Muscle layer of duodenum (tissue), 2 donors: ENCODE results near the gene RFTN1.
"Not testable (repeated sequence)": the region's sequence is repeated elsewhere in the genome, so short reads cannot be mapped to it uniquely, and the experiment has no call there.

Source experiments
- H3K27ac ChIP-seq: one replicate; pipeline ENCODE4 v1.7.0; 2013; ENCODE audit warnings: mild to moderate bottlenecking, low read length
- H3K27me3 ChIP-seq: one replicate; pipeline ENCODE4 v1.7.0; 2013; ENCODE audit warnings: low read depth, mild to moderate bottlenecking, control low read depth, low read length
- H3K36me3 ChIP-seq, 2 donors: one replicate each; pipeline ENCODE4 v1.7.0; 2013; ENCODE audit warnings: low read length in 2 of 2, control low read depth in 1 of 2, mild to moderate bottlenecking in 1 of 2; ENCODE audit not compliant: insufficient read depth in 2 of 2, control insufficient read depth in 1 of 2
- H3K4me1 ChIP-seq, 2 donors: one replicate each; pipeline ENCODE4 v1.7.0; 2013; ENCODE audit warnings: low read length in 2 of 2, mild to moderate bottlenecking in 2 of 2, control low read depth in 1 of 2, moderate library complexity in 1 of 2; ENCODE audit not compliant: insufficient read depth in 2 of 2, control insufficient read depth in 1 of 2
- H3K4me3 ChIP-seq, 2 donors: one replicate each; pipeline ENCODE4 v1.7.0; 2013; ENCODE audit warnings: low read length in 2 of 2, low read depth in 1 of 2, mild to moderate bottlenecking in 1 of 2
- H3K9me3 ChIP-seq, 2 donors: one replicate each; pipeline ENCODE4 v1.7.0; 2013; ENCODE audit warnings: low read length in 2 of 2, control low read depth in 1 of 2, mild to moderate bottlenecking in 1 of 2; ENCODE audit not compliant: control insufficient read depth in 1 of 2
- donor health status: healthy.

Gene RFTN1

DNA sequence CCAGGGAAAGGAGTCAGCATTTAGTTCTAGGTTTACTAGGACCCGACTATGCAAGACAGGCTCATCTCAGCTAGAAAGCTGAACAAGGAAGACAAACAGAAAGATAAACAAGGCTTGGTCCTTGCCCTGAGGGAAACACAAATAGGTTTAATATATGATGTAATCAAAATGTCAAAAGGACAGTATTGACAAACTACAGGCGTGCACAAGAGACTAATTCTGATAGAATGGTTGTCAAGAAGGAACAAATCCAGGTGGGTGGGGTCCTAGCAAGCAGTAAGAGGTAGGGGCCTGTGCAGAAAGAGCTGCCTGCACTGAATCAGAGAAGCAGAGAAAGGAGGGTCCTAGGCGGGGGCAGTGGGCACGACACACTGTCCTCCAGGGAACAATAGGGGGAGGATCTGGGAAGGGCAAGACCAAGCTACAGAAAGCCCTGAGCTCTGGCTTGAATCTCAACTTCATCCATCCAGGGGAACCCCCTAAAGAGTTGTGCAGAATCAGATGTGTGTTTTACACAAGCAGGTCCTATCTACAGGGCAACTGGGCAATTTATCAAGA is 23.4 kb downstream of the RFTN1 start:
- Histone ChIP-seq H3K27me3 (no peaks in the 10 kb centered on the region), H3K4me1 (no peaks in the 10 kb centered on the region), H3K4me3 (no peak overlapping the region), H3K9me3 (no peaks in the 10 kb centered on the region), H3K27ac (no peak overlapping the region), H3K36me3 (peaks cover 13% of the 10 kb centered on the region in 2 donors)

DNA sequence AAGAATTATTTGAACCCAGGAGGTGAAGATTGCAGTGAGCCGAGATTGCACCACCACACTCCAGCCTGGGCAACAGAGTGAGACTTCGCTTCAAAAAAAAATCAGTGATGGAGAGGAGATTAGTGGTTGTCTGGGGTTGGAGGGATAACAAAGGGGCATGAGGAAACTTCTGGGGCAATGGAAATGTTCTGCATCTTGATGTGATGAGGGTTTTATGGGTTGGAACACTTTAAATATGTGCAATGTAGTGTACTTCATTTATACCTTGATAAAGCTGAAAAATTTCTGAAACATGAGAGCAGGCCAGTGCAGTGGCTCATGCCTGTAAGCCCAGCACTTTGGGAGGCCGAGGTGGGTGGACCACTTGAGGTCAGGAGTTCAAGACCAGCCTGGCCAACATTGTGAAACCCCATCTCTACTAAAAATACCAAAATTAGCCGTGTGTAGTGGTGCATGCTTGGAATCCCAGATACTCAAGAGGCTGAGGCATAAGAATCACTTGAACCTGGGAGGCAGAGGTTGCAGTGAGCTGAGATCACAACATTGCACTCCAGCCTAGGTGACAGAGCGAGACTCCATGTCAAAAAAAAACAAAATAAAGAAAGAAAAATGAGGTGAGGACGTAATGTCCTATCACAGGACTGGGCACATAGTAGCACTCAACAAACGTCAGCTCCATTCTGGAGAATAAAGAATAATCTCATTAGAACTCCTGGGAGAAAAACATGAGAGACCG is 24.0 kb downstream of the RFTN1 start:
- H3K36me3 ChIP-seq: peaks cover 13% of the 10 kb centered on the region in 2 donors
- not testable (repeated sequence) for H3K27ac ChIP-seq, H3K9me3 ChIP-seq, H3K4me1 ChIP-seq, H3K27me3 ChIP-seq, H3K4me3 ChIP-seq

DNA sequence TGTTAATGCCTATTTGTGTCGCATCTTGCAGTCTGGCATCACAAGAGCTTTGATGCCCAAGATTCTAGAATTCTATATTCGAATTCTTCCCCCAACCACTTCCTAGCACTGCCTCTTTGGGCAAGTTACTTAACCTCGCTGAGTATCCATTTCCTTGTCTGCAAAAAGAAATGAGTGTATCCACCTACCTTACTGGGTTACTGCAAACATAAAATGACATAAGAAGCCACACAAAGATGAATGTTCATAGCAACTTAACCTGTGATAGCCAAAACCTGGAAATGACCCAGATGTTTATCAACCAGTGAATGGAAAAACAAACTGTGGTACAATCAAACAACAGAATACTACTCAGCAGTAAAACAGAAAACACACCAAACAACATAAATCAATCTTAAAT is 24.9 kb downstream of the RFTN1 start:
- H3K27me3 ChIP-seq: no peaks in the 10 kb centered on the region
- no peak overlapping the region for H3K27ac ChIP-seq
- H3K9me3 ChIP-seq: no peaks in the 10 kb centered on the region
- H3K36me3 ChIP-seq: peaks cover 13% of the 10 kb centered on the region in 2 donors
- H3K4me1 ChIP-seq: no peaks in the 10 kb centered on the region
- H3K4me3 ChIP-seq: no peak overlapping the region

DNA sequence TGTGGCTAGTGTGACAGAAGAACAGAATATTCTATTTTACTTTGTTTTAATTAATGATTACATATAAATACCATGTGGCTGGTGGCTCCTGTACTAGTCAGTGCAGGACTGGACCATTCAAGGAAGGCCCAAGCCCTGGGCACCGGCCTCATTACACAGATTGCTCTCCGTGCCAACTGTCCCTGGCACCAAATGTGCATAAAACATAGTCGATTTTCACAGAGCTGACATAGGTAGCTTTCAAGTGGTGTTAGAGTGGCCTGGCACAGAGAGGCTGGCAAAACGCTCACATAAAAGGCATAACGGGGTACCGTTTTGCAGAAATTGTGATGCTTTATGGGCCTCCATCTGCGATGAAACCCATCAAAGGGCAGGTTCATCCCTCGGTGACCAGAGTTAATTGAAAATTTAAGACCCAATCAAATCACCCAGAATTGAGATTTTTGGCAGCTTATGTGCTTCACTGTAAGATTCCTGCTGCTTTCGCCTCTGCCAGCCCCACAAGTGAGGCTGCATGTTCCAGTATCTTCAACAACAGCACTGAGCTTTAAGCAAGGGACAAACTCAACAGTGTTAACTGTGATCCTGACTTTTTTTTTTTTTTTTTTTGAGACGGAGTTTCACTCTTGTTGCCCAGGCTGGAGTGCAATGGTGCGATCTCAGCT is 25.9 kb downstream of the RFTN1 start:
- H3K27me3 ChIP-seq: no peaks in the 10 kb centered on the region
- no peaks in the 10 kb centered on the region for H3K4me1 ChIP-seq
- H3K36me3 ChIP-seq: peaks cover 10 to 13% of the 10 kb centered on the region in 2 donors
- no peak overlapping the region for H3K27ac ChIP-seq
- H3K4me3 ChIP-seq: no peak overlapping the region
- no peaks in the 10 kb centered on the region for H3K9me3 ChIP-seq

DNA sequence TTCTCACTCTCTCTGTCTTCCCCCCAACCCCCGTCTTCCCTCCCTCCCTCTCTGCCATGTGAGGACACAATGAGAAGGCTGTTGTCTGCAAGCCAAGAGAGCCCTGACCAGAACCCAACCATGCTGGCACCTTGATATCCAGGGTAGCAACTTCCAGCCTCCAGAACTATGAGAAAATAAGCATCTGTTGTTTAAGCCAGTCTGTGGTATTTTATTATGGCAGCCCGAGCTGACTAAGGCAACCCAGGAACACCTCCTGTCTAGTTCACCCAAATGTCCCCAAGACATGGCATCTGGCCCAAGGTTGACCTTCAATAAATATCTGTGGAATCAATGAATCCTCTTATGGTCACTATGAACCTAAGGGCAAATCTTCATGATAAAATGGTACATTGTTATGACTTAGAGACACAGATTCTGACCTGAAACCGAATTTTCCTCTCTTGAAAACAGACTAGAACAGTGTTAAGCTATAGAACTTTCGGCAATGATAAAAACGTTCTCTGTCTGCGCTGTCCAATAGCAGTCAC is 26.5 kb downstream of the RFTN1 start:
- Histone ChIP-seq H3K4me3 (no peak overlapping the region), H3K27ac (no peak overlapping the region), H3K36me3 (peaks cover 4 to 9% of the 10 kb centered on the region in 2 donors), H3K4me1 (peaks cover under 1 to 5% of the 10 kb centered on the region in 2 donors), H3K27me3 (no peaks in the 10 kb centered on the region), H3K9me3 (no peaks in the 10 kb centered on the region)

DNA sequence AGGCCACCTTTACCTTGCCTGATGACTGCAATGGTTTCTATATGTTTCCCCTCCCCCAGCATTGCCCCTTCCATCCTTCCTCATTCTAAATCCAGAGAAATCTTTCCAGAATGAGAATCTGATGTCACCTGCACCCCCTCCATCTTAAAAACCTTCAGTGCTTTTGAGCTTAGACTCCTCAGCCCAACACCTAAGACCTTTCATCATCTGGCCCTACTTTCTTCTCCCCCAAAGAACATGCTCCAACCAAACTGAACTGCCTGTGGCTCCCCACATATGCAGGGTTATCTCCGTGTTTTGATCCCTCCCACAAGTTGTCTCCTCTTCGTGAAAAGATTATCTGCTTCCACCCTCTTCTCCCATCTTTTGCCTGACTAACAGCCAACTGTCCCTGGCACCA is 27.3 kb downstream of the RFTN1 start:
- Histone ChIP-seq H3K27ac (no peak overlapping the region), H3K4me3 (no peak overlapping the region), H3K4me1 (peaks cover 8 to 9% of the 10 kb centered on the region in 2 donors), H3K27me3 (no peaks in the 10 kb centered on the region), H3K9me3 (no peaks in the 10 kb centered on the region), H3K36me3 (peaks cover 0 to under 1% of the 10 kb centered on the region in 2 donors)

DNA sequence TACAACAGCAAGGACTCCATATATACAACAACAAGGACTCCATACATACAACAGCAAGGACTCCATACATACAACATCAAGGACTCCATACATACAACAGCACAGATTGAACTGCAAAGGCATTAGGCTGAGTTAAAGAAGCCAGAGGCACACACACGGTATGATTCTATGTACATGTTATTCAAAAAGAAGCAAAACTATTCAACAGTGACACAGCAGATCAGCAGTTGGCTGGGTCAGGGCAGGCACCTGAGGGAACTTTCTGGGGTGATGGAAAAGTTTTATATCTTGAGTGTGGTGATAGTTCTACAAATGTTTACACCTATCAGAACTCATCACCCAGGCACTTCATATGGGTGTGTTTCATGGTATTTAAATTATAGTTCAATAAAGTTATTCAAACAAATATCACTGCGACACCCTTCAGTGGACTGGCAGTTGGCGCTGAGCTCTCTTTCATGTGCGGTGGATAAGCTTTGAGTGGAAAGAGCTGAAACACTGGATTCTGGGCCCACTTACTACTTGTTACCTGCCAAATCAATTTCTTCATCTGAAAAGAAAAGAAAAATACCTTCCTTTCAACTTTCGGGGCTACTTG is 28.0 kb downstream of the RFTN1 start:
- Histone ChIP-seq H3K4me3 (no peak overlapping the region), H3K27ac (no peak overlapping the region), H3K27me3 (no peaks in the 10 kb centered on the region), H3K4me1 (peaks cover 9 to 14% of the 10 kb centered on the region in 2 donors), H3K9me3 (no peaks in the 10 kb centered on the region), H3K36me3 (no peaks in the 10 kb centered on the region)

DNA sequence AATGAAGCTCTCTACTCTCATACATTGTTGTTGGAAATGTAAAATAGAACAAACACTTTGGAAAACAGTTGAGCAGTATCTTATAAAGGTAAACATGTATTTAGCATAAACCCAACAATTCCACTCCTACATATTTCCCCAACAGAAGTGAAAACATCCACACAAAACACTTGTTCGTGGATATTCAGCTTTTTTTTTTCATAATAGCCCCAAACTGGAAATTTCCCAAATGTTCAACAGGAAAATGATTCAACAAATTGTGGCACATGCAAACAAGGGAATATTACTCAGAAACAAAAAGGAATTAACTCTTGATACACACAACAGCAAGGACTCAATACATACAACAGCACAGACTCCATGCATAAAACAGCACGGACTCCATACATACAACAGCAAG is 28.5 kb downstream of the RFTN1 start:
- H3K27ac ChIP-seq: peak overlapping the region; percentile 49

DNA sequence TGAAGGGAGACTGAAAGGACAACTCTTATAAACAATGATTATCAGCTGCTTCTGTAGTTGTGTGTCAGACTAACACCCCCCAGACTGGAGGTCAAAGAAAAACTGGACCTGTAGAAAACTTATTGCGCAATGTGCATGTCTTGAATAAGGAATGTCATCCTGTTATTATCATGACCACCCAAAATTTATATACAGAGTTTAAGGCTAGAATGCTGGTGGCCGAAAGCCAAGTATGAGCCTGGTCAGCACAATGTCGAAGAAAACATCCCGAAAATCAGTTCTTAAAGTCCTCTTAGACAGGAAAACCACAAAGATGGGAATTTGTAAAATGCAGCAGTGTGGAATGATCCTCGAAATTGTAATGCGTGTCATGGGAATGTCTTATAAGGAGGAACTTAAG is 29.3 kb downstream of the RFTN1 start:
- Histone ChIP-seq H3K4me3 (no peak overlapping the region), H3K9me3 (no peaks in the 10 kb centered on the region), H3K27ac (peak overlapping the region; percentile 49), H3K36me3 (no peaks in the 10 kb centered on the region), H3K4me1 (peaks cover 9 to 14% of the 10 kb centered on the region in 2 donors), H3K27me3 (no peaks in the 10 kb centered on the region)

More for the DNA sequence above, 28.5 kb downstream of the RFTN1 start:
- H3K9me3 ChIP-seq: no peaks in the 10 kb centered on the region
- H3K36me3 ChIP-seq: no peaks in the 10 kb centered on the region
- peaks cover 9 to 14% of the 10 kb centered on the region in 2 donors for H3K4me1 ChIP-seq
- H3K27me3 ChIP-seq: no peaks in the 10 kb centered on the region
- no peak overlapping the region for H3K4me3 ChIP-seq

DNA sequence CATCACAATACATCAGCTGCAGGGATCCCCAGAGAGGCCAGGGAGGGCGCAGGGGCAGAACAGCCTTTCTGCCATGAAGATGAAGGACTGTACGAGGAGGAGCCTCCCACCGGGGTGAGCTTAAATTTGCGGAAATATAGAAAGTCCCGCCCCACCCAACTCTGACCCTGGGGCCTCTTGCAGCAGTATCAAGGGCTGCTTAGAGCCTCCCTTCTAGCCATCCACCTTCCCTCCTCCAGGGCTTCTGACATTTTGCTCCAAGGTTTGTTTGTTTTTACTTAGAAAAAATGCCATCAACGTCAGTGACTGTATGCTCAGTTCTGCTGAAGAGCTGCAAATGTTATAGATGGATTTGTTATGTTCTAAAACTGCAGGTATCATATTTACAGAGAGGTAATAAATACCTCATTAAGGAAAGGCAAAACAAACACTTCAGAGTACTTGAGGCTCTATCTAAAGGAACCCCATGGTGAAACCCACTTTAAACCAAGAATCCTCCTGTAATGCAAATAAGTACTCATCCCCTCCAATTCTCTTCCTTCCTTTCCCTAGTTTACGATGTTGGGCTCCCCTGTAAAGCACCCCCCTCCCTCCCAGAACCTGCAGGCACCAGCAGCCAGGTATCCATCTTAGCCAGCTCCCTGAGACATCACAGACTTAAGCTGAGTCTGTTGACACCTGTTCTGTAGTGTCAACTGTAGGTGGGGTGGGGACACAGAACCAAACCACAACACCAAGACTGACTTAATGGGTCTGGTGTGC is 30.5 kb downstream of the RFTN1 start:
- Histone ChIP-seq H3K9me3 (no peaks in the 10 kb centered on the region), H3K27me3 (no peaks in the 10 kb centered on the region), H3K4me3 (no peak overlapping the region), H3K36me3 (no peaks in the 10 kb centered on the region), H3K4me1 (peaks cover 9 to 14% of the 10 kb centered on the region in 2 donors), H3K27ac (no peak overlapping the region)
